ENCODE results near the gene PRSS56.

PRSS56 gene

GRCh38 chr2:232479341-232480200 lies 40.6 kb upstream of the PRSS56 start:
- H3K4me3 ChIP-seq (ENCODE audit: low read depth, low read length), result no peak overlapping the region
- no peak for TF ChIP-seq CTCF (IDR thresholded peaks at IDR 0.05; ENCODE audit: low read depth, low read length, missing control alignments)
- no peak for DNase-seq (ENCODE audit: low read depth)

- DNase-seq (ENCODE audit: low read depth), result no peak
- TF ChIP-seq CTCF (IDR thresholded peaks at IDR 0.05; ENCODE audit: low read depth, low read length, missing control alignments), result no peak
- H3K4me3 ChIP-seq (ENCODE audit: low read depth, low read length), result no peak overlapping the region
Observed at GRCh38 chr2:232480201-232481190, 39.7 kb upstream of the PRSS56 start.

DNA sequence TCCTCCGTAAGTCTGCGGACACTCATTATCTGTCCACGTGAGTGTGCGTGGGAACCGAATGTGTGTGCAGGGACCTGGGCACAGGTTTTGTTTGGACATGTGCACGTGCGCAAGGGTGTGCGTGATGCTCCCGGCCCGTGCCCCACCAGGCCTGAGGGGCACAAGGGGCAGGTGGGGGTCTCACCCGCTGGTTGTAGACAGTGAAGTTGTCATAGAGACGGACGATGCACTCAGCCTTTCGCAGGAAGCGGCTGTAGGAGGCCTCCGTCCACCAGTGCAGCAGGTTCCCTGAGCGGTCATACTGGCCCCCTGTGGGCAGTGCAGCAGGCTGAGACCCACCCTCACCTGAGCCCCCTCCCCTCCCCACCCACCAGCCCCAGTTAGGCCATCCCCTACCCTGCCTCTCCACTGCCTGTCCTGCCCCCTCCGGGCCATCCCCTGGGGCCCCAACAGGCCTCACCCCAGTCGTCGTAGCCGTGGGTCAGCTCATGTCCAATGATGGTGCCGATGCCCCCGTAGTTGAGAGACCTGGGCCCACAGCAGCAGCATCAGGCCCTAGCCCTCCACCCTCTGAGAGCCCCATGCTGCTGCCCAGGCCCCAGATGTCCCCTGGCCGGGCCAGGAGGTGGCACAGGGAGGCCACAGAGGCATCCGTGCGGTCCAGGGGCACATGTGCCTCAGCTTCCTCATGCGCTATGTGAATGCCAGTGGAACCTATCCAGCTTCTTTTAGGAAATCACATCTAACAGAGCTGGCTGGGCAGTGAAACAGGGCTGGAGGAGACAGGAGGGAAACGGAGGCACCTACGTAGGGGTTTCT lies 38.7 kb upstream of the PRSS56 start:
- no peak for DNase-seq (ENCODE audit: low read depth)
- TF ChIP-seq CTCF (IDR thresholded peaks at IDR 0.05; ENCODE audit: low read depth, low read length, missing control alignments), result no peak
- H3K4me3 ChIP-seq (ENCODE audit: low read depth, low read length), result no peak overlapping the region

GRCh38 chr2:232482301-232483238 lies 37.6 kb upstream of the PRSS56 start:
- no peak overlapping the region for H3K4me3 ChIP-seq (ENCODE audit: low read depth, low read length)
- TF ChIP-seq CTCF (IDR thresholded peaks at IDR 0.05; ENCODE audit: low read depth, low read length, missing control alignments), result no peak
- no peak for DNase-seq (ENCODE audit: low read depth)

DNA sequence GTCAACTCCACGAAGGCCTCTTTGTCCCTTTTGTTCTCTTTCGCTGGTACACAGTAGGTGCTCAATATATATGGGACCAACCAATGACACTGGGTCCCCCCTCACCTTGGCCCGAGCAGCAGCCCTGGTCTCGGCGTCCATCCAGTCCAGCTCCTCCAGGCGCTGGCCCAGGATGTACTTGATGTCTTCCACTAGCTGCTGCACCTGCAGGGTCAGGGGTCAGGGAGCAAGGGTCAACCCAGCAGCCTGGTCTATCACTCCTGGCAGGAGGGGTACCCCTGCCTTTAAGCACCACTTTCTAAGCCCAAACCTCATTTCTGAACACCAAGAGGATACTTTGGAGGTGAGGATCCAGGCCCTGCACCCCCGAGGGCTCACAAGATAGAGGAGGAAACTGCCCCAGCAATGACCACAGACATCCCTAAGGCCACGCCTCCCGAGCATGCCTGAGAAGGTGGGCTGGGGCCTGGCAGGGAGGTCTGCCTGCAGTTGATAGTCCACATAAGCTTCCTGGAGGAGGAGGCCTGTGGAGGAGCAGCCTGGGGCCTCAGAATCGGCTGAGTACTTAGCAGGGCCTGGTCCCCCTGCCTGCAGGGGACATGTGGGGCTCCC lies 36.8 kb upstream of the PRSS56 start:
- no peak for TF ChIP-seq CTCF (IDR thresholded peaks at IDR 0.05; ENCODE audit: low read depth, low read length, missing control alignments)
- DNase-seq (ENCODE audit: low read depth), result no peak
- H3K4me3 ChIP-seq (ENCODE audit: low read depth, low read length), result no peak overlapping the region

Data from GM12864 (cell line).